ENCODE measurements around the gene APOBEC2. TPM values are rescaled to one million over a fixed set of nuclear protein-coding genes. Genes with fewer than 3 reads are reported as not detected.

APOBEC2 gene
- total and polyA plus RNA-seq, 2 donors (not counting 1 experiment from before 2014, with no cell fraction given), result not detected

DNA sequence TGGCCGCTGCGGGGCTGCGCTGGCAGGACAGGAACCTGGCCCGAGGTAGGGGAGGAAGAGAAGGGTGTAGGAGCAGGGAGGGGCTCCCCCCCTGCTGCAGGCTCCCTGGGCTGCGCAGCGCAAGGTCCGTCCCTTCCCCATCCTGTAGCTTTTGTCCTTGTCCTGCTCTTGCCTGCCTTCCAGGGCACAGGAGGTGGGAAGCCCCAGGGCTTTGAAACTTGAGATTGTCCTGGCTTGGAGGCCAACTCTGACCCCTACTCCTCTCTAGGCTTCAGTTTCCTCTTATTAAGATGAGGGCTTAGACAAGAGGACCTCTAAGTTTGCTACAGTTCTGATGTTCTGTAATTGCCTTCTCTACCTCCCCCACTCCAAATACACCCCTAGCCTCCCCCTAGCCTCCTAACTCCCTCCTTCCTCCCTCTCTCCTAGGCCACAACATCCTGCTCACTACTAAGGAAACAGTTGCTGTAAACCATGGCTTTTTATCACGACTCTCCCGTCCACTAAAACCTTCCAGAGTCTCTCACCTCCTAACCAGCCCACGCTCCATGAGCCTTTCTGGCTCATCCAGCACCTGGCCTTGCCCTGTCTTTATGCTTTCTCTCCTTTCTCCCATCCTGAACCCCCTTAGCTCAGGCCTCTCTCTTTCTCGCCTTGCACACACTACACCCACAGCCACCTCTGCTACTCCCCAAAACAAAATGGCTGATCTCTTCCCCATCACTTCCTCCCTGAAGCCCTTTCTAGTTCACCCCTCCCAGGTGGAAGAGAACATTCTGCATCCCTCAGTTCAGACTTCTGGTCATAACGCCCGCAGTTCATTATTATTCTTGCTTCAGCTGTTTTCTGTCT is 24.2 kb upstream of the APOBEC2 start:
- Histone ChIP-seq H3K4me2 (replicated peaks; ENCODE audit: low read depth, low read length, poor library complexity, severe bottlenecking) (peak overlapping the region; percentile 87), H3K4me1 (ENCODE audit: control insufficient read depth in 2 of 2, insufficient read depth in 2 of 2, low read length in 2 of 2) (peaks cover 20 to 23% of the 10 kb centered on the region in 2 donors), H3K4me3 (ENCODE audit: control extremely low read depth in 1 of 5, extremely low read depth in 1 of 5, insufficient read depth in 1 of 5, low read depth in 2 of 5, low read length in 4 of 5) (peak overlapping the region in 4 of 5 experiments; percentile 46 to 73 (median 66)), H3K36me3 (replicated peaks in 1 of 2; ENCODE audit: control extremely low read depth in 1 of 2, control insufficient read depth in 1 of 2, extremely low read depth in 1 of 2, insufficient read depth in 2 of 2, low read length in 1 of 2) (no peaks in the 10 kb centered on the region), H4K20me1 (ENCODE audit: control insufficient read depth, insufficient read depth, low read length, poor library complexity, severe bottlenecking) (no peaks in the 10 kb centered on the region), H3K27me3 (replicated peaks in 1 of 4; ENCODE audit: control extremely low read depth in 1 of 4, control insufficient read depth in 3 of 4, insufficient read depth in 4 of 4, low read length in 3 of 4) (no peaks in the 10 kb centered on the region), H3K27ac (ENCODE audit: low read length in 2 of 2) (peak overlapping the region in 1 of 2 donors; percentile 63), H3K79me2 (ENCODE audit: control insufficient read depth, insufficient read depth, low read length) (no peaks in the 10 kb centered on the region), H3K9me3 (ENCODE audit: control extremely low read depth in 1 of 3, control insufficient read depth in 2 of 3, insufficient read depth in 1 of 3, low read length in 2 of 3) (no peaks in the 10 kb centered on the region), H2AFZ (ENCODE audit: insufficient read depth, low read depth, low read length, poor library complexity, severe bottlenecking) (peak overlapping the region; percentile 93), H3K9ac (ENCODE audit: low read length) (peak overlapping the region; percentile 78)
- TF ChIP-seq, protein P1, sequence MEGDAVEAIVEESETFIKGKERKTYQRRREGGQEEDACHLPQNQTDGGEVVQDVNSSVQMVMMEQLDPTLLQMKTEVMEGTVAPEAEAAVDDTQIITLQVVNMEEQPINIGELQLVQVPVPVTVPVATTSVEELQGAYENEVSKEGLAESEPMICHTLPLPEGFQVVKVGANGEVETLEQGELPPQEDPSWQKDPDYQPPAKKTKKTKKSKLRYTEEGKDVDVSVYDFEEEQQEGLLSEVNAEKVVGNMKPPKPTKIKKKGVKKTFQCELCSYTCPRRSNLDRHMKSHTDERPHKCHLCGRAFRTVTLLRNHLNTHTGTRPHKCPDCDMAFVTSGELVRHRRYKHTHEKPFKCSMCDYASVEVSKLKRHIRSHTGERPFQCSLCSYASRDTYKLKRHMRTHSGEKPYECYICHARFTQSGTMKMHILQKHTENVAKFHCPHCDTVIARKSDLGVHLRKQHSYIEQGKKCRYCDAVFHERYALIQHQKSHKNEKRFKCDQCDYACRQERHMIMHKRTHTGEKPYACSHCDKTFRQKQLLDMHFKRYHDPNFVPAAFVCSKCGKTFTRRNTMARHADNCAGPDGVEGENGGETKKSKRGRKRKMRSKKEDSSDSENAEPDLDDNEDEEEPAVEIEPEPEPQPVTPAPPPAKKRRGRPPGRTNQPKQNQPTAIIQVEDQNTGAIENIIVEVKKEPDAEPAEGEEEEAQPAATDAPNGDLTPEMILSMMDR (IDR thresholded peaks at IDR 0.05), result no peak
- no peak for TF ChIP-seq EZH2 (IDR thresholded peaks at IDR 0.05; ENCODE audit: borderline replicate concordance, insufficient read depth, low read depth, low read length, poor library complexity, severe bottlenecking)
- Mint-ChIP-seq H3K27me3 (no peaks in the 10 kb centered on the region), H3K9me3 (ENCODE audit: insufficient read depth) (no peaks in the 10 kb centered on the region), H3K27ac (peak overlapping the region; percentile 51), H3K4me3 (peak overlapping the region; percentile 88), H3K4me1 (peaks cover 24% of the 10 kb centered on the region)
- 44% methylated on average over 10 of the region's 13 CpGs for WGBS (ENCODE audit: insufficient coverage)
- intact Hi-C loops (cut with micrococcal nuclease), result loop anchor here (1.0 to 10.0 kb wide), 3 partner anchors 22 to 1666 kb away; no protein-coding TSS in a partner anchor
- CTCF ChIA-PET, result interaction anchor here (0.7 to 5.9 kb wide), 20 partner anchors 8 to 1681 kb away, joined by 3 to 35 read pairs (median 8); partner anchors contain the start of genes NFYA, OARD1, TSPO2 and UNC5CL
- ATAC-seq (ENCODE audit: low read depth) (peak; percentile 32), DNase-seq (no peak)
- POLR2A ChIA-PET, result interaction anchor here (0.5 kb wide), 1 partner anchor 1726 kb away, joined by 4 read pairs; no protein-coding TSS in a partner anchor

DNA sequence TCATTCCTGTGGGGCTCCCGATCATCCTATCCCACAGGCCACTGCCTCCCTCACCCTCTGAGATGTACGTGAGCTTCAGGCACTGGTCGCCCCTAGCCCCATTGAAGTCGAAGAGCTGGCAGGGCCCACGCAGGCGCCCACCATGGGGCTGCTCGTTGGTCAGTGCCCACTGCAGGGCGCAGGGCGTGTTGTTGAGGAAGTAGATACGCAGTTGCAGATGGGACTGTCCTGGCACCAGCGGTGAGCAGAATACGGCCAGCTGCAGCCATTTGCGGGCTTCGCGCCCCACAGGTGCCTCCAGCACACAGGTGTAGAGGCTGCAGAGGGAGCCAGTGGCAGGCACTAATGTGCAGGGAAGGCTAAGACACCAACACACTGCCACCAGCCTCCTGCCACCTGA is 20.2 kb upstream of the APOBEC2 start:
- intact Hi-C loops (cut with micrococcal nuclease), result no loop called here
- ChIA-PET POLR2A (no interaction called here), CTCF (no interaction called here)
- no peak overlapping the region for H3K27ac Mint-ChIP-seq
- H3K4me1 Mint-ChIP-seq, result peaks cover 15% of the 10 kb centered on the region
- H3K36me3 ChIP-seq (replicated peaks in 1 of 2; ENCODE audit: control extremely low read depth in 1 of 2, control insufficient read depth in 1 of 2, extremely low read depth in 1 of 2, insufficient read depth in 2 of 2, low read length in 1 of 2), result no peaks in the 10 kb centered on the region
- H3K4me2 ChIP-seq (replicated peaks; ENCODE audit: low read depth, low read length, poor library complexity, severe bottlenecking), result no peak overlapping the region
- no peak for ATAC-seq (ENCODE audit: low read depth)
- TF ChIP-seq, protein P1 (IDR thresholded peaks at IDR 0.05), result no peak
- no peak for TF ChIP-seq EZH2 (IDR thresholded peaks at IDR 0.05; ENCODE audit: borderline replicate concordance, insufficient read depth, low read depth, low read length, poor library complexity, severe bottlenecking)
- H3K4me3 ChIP-seq (ENCODE audit: control extremely low read depth in 1 of 5, extremely low read depth in 1 of 5, insufficient read depth in 1 of 5, low read depth in 2 of 5, low read length in 4 of 5), result no peak overlapping the region
- no peaks in the 10 kb centered on the region for H3K27me3 ChIP-seq (replicated peaks in 1 of 4; ENCODE audit: control extremely low read depth in 1 of 4, control insufficient read depth in 3 of 4, insufficient read depth in 4 of 4, low read length in 3 of 4)
- no peaks in the 10 kb centered on the region for H3K79me2 ChIP-seq (ENCODE audit: control insufficient read depth, insufficient read depth, low read length)
- H3K27ac ChIP-seq (ENCODE audit: low read length in 2 of 2), result no peak overlapping the region
- H3K4me3 Mint-ChIP-seq, result no peak overlapping the region
- no peak overlapping the region for H2AFZ ChIP-seq (ENCODE audit: insufficient read depth, low read depth, low read length, poor library complexity, severe bottlenecking)
- DNase-seq, result no peak
- no peaks in the 10 kb centered on the region for H3K9me3 Mint-ChIP-seq (ENCODE audit: insufficient read depth)
- H3K4me1 ChIP-seq (ENCODE audit: control insufficient read depth in 2 of 2, insufficient read depth in 2 of 2, low read length in 2 of 2), result peaks cover 11 to 15% of the 10 kb centered on the region in 2 donors
- no peaks in the 10 kb centered on the region for H4K20me1 ChIP-seq (ENCODE audit: control insufficient read depth, insufficient read depth, low read length, poor library complexity, severe bottlenecking)
- no peak overlapping the region for H3K9ac ChIP-seq (ENCODE audit: low read length)
- no peaks in the 10 kb centered on the region for H3K27me3 Mint-ChIP-seq
- 94% methylated on average over 14 of the region's 15 CpGs for WGBS (ENCODE audit: insufficient coverage)
- H3K9me3 ChIP-seq (ENCODE audit: control extremely low read depth in 1 of 3, control insufficient read depth in 2 of 3, insufficient read depth in 1 of 3, low read length in 2 of 3), result no peaks in the 10 kb centered on the region
